ENCODE results near the gene TDRD6.

GRCh38 chr6:46690911-46691451 is 3.3 kb downstream of the TDRD6 start:
- no peak for TF ChIP-seq SP1 (IDR thresholded peaks at IDR 0.05; ENCODE audit: low read depth)
- TF ChIP-seq EZH2 (IDR thresholded peaks at IDR 0.05) = no peak
- TF ChIP-seq RAD21 (IDR thresholded peaks at IDR 0.05; ENCODE audit: low read depth) = no peak
- TF ChIP-seq ELF1 (IDR thresholded peaks at IDR 0.05; ENCODE audit: borderline replicate concordance, low read depth) = no peak
- no peak for TF ChIP-seq CTCF (IDR thresholded peaks at IDR 0.05 in 2 of 3, conservative IDR thresholded peaks at IDR 0.05 in 1 of 3; ENCODE audit: borderline replicate concordance in 1 of 3, insufficient read depth in 1 of 3, low read depth in 2 of 3, low read length in 2 of 3)
- no peak for TF ChIP-seq YY1 (IDR thresholded peaks at IDR 0.05; ENCODE audit: extremely low read depth, insufficient replicate concordance, low read depth, low read length)
- no peak for TF ChIP-seq POLR2AphosphoS5 (IDR thresholded peaks at IDR 0.05; ENCODE audit: low read depth, low read length)
- no peak for TF ChIP-seq POLR2A (IDR thresholded peaks at IDR 0.05; ENCODE audit: borderline replicate concordance, extremely low read depth, insufficient read depth, insufficient read length)
- TF ChIP-seq JUND (IDR thresholded peaks at IDR 0.05) = no peak
- TF ChIP-seq CBX3 (IDR thresholded peaks at IDR 0.05; ENCODE audit: low read depth) = no peak
- TF ChIP-seq ATF3 (IDR thresholded peaks at IDR 0.05) = no peak
- no peak for TF ChIP-seq SIN3A (IDR thresholded peaks at IDR 0.05; ENCODE audit: low read depth)
